Measurements from ENCODE around the gene DUOXA2. TPM values are rescaled to one million over a fixed set of nuclear protein-coding genes. Genes with fewer than 3 reads are reported as not detected.
"Not testable (repeated sequence)": the region's sequence is repeated elsewhere in the genome, so short reads cannot be mapped to it uniquely, and the experiment has no call there.

DUOXA2 gene
- total RNA-seq, 1 donor from 2014 or later, result not detected

DNA sequence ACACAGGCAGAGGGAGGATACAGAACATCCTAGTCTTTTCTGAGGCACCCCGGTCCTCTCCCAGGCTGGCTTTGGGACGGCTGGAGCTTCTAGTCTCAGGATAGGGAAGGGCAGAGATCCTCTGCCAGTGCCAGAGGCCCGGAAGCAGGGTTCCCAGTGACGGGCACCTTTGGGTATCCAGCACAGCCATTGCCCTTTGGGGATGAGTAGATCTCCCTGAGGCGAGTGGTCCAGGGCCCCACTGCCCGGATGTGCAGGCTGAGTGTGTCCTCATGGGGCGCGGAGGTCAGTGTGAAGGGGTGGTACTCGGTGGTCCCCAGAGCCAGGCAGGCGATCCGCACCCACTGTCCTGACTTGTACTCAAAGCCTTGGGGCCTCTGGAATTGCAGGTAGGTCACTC lies 18.5 kb upstream of the DUOXA2 start:
- no peak for DNase-seq (ENCODE audit: low read depth, low spot score)

DNA sequence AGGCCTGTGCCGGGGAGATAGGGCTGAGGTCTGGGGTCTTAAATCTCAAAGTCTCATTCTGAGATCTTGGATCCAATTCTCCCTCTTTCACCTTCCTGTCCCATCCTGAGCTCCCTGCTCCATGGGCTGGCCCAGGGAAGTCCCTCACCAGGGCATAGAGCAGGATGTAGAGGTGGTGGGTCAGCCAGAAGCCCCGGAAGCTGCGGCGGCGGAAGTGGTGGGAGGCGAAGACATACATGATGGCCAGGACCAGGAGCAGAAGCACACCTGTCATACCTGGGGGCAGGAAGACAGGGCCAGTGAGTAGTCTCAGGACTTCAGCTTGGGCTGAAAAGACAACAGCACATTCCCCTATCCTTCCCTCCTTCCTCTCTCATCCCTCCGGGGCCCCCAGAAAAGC lies 16.7 kb upstream of the DUOXA2 start:
- no peak for DNase-seq (ENCODE audit: low read depth, low spot score)

DNA sequence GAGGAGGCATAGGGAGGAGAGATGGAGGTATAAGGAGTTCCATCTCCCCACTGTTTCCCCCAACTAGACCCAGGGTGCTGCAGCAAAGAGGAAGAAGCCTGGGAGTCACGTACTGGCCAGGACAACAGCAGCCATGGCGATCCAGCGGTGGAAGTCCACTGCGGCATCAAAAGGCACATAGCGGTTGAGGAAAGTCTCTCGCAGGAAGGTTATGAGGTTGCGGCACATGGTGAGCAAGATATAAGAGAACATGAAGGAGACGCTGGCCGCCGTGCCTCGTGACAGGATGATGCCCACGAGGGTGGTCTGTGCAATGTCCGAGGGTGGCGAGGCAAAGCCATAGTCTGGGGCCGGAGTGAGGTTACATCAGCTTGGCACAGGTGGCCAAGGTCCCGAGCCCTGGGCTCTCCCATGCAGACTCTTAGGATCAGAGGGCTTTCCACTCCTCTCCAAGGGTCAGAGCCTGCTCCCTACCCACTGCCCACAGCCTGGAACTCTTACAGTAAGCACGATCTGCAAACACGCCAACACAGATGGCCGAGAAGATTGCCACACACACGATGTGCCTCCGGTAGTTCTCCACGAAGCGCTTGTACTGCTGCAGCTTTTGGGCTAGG lies 14.5 kb upstream of the DUOXA2 start:
- no peak for DNase-seq (ENCODE audit: low read depth, low spot score)

DNA sequence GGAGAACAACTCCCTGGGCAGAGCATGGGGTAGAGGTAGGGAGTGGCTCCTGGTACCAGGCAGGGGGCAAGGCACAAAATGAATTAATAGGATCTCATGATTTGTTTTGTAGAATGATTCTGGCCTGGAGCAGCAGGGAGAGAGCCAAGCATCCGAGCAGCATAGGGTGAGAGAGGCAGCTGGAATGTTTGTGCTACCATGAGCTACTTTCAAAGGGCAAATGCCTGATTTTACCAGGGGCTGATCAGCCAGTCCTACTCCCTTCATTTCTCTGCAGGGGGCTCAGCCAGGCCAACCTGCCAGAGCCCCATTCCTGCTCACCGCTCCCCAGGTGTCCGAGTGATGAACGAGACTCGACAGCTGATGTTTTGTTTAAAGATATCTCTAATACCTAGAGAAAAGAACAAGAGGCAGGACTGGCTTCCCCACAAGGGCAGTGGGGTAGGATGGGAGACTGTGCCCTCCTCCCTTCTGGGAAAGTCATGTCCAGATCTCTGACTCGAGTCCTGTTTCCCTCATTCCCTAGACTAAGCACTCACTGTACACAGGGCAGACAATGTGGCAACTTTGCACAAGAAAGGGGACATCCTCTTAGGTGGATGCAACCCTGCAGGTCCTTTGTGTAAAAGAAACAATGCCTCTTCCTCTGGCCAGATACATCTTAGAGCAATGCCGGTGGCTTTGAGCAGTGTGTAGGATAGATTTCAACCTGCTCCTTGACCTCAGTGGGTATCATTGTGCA lies 13.1 kb upstream of the DUOXA2 start:
- no peak for DNase-seq (ENCODE audit: low read depth, low spot score)

DNA sequence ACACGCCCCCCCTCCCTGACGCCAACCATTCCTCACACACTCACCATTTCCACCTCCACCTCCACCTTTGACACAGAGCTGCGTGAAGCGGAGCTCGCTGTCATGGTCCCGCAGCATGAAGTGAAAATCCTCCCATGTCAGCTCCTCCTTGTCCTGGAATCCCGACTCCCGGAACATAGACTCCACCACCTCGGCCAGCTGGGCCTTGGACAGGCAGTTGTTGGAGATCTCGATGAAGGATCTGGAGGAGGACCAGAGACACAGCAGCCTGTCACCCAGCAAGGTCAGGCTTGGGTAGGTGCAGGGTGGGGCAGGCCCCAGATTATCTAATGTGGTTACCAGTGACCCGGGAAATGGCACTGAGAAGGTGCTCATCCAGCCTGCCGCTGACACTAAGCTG lies 12.4 kb upstream of the DUOXA2 start:
- DNase-seq (ENCODE audit: low read depth, low spot score), result no peak

DNA sequence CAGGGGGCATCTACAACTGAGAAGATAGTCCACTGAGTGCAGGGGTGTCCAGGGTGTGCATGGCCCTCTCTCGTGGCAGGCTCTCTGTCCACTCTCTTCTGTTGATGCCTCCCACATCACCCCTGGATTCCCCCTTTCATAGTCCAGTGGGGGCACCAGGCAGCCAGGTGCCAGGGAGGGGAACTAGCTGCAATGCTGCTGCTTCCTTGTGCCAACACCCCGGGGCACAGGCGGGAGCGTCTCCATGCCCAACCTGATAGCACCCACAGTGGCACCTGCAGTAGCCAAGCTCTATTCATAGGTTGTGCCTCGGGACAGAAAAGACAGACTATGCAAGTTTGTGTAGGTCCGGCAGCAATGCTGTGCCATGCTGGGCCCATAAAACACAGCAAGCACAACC lies 11.9 kb upstream of the DUOXA2 start:
- DNase-seq (ENCODE audit: low read depth, low spot score), result no peak

DNA sequence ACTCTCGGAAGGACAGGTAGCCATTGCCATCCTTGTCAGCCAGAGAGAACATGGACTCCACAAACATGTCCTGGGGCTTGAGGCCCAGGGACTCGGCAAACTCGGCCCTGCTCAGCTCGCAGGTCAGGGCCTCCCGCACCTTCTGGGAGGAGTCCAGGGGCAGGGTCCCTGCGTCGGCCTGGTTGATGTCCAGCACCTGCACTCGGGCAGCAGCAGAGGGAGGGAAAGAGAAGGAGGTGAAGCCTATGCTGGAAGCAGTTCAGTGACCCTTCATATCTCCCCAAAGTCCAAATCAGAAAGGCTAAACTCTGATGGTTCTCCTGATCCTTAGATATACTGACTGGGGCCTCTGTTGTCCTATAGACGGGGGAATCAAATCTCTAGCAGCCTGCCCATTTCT lies 10.0 kb upstream of the DUOXA2 start:
- not testable (repeated sequence) for DNase-seq (ENCODE audit: low read depth, low spot score)

DNA sequence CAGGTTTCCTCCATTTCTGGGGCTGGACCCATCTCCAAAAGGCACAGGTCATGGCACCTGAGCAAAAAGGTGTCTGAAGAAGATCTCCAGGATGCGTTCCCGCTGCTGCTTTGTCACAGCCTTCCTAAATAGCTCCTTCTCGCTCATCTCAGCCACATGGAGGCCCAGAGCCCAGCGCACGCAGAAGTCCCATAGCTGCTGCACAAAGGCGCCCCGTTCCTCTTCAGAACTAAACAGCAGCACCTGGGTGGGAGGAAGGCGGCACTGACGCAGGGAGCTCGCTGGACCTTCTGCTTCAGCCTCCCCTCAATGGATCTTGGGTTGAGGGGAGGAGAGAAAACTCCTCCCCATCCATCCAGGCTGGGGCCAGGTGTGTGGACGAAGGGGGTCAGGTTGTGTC lies 8.5 kb upstream of the DUOXA2 start:
- no peak for DNase-seq (ENCODE audit: low read depth, low spot score)

DNA sequence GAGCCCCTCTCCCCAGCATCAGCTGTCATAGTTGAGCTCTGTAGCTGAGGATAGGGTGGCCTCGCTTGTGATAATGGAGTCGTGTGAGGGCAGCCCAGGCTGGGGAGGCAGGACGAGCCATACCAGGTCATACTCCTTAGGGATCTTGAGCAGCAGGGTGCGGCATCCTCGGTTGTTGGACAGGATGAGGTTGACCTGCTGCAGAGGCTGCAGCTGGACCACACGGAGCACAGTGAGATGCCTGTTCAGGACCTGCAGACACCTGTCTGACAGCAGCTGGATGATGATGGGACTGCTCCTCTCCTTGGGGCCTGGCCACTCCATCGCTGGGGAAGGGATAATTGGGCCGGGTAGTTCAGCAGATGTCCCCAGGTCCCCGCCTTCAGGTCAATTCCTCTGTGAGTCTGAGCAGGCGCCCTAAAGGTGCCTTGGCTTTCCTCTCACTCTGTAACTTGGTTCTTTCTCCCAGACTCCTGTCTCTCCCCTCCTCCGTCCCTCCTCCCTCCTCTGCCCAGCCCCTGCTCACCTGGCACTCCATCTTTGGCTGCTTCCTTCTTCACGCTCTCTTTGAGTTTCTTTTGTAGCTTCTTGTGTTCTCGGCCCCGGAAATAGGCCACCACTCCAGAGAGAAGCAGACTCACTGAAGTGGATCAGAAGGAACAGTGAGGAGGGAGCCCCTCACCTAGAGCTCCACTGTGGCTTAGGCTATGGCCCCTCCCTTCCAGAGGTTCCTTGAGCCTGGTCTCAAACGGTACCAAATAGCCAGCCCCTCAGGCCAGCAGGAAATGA lies 7.9 kb upstream of the DUOXA2 start:
- no peak for DNase-seq (ENCODE audit: low read depth, low spot score)

DNA sequence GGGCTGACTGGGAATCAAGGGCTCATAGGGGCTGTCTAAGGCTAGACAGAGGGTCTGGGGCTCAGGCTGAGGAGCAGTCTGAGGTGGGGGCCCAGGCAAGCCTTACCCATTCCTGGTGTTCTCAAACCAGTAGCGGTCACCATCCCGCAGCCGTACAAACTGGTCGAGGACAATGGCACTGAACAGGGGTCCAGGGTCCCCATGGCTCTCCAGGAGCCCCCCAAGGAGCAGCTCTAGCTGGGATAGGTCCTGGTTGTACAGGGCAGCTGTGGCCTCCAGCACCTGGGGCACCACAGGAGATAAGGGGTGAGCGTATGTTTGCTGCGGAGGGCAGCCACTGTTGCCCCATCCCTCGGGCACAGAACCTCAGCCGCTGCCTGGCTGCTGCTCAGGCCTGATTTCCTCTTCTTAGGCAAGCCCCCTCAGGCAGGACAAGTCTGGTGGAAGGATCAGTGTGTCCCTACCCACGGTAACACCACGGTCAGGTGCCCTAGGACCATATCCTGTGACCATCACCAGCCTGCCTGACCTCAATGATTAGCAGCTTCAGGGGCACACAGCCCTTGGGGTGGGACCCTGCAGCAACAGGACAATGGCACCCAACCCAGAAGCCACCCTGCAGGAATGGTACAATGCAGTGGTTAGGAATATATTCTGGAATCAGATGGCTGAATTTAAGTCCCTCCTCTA lies 6.0 kb upstream of the DUOXA2 start:
- DNase-seq (ENCODE audit: low read depth, low spot score), result no peak

DNA sequence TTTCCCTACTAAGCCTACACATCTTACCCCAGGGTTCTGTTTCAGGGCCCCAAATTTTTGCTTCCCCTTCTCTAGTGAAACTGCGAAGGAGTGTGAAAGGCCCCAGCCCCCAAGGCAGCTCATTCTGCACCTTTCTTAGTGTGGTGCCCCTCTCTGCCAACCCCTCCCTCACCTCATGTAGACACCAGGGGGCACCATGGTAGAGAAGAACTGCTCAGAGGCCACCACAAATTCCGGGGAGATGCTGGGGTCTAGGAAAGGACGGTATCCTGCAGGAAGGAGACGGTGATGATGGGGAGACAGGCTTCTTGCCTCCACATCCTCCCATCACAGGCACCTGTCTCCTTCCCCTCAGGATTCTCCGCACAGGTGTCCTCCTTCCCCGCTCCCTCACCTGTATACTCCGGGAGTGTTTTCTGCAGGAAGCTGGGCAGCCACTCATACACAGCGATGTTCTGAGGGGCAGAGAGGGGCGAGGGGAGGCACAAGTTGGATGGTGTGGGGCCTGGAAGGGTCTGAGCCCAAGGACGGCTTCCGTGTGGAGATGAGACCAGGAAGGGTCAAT lies 3.8 kb upstream of the DUOXA2 start:
- no peak for DNase-seq (ENCODE audit: low read depth, low spot score)

DNA sequence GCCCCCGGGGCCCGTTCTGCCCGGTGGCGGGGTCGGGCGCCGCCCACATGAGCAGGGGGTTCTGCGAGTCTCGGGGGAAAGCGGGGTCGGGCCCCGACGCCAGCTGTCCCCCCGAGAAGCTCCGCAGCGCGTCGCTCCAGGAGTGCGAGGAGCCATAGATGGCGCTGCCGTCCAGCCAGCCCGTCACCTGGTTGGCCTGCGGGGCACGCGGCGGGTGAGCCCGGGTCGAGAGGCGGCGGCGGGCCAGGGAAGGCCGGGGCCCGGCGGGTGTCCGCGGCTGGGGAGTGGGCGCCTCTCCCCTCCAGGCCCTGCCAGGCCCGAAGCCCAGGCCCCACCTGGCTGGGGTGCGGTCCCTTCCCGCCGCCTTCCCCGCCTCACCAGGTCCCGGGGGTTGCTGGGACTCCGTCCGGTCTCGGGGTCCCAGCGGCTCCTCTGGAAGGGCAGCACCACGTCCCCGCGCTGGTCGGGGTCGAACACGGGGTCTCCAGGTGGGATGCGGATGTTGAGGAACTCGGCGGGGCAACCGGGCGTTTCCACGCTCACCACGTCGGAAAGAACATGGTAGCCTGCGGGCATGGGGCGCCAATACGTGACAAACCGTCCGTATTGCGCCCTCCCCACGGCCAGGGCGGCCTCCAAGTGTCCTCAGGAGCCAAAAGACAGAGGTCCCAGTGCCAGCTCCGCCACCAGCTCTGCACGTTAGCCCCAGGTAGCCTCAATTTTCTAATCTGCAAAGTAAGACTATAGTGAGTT lies 2.6 kb upstream of the DUOXA2 start:
- DNase-seq (ENCODE audit: low read depth, low spot score), result no peak

DNA sequence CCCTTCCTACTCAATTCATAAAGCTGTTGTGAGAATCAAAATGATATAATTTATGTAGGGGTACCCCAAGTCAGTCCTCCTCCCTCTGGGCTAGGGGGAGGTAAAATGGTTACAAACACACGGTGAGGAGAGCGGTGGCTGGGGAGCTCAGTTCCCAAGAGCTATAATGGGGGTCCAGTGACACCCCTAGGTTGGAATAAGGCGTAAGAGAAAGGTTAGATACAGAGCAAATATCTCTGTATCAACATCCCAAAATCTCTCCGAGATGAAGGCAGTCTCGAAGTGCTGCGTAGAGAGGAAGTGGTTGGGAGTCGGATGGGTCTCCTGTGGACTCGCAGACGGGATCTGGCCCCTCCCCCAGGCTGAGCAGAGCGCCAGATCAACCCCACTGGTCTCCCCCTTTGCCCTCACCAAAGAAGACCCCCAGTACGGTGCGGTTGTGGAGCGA lies 2.0 kb upstream of the DUOXA2 start:
- no peak for DNase-seq (ENCODE audit: low read depth, low spot score)

DNA sequence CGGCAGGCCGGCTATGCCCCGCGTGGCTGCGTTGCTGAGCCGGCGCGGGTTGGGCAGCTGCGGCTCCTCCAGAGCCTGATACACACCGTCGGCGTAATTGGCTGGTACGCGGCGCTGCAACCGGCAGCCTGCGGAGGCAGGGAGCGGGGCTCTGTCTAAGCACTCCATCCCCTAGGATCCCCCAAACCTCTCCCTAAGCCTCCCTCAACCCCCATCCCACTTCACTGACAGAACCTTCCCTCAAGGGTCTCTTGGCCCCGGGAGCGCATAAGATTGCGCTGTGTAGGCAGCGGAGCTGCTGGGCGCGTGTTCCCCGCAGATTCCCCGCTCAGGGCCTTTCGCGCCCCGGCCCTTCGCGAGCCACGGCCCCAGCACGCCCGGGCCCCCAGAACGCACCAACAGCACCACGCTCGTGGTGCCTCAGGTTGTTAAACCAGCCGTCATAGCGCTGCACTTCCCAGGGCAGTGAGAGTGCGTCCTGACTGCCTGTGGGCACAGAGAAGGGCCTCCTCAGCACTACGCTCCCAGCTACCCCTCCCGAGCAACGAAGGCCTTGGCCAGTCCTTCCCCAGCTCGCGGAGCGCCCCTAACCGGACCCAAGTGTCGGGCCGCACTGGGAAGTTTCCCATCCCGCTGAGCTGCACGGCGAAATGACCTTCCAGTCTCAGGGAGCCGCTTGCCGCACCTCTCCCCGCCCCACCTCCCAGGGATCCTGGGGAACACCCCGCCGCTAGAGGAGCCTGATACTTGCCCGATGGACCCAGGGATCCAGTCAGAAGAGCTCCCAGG lies 1.3 kb upstream of the DUOXA2 start:
- no peak for DNase-seq (ENCODE audit: low read depth, low spot score)

DNA sequence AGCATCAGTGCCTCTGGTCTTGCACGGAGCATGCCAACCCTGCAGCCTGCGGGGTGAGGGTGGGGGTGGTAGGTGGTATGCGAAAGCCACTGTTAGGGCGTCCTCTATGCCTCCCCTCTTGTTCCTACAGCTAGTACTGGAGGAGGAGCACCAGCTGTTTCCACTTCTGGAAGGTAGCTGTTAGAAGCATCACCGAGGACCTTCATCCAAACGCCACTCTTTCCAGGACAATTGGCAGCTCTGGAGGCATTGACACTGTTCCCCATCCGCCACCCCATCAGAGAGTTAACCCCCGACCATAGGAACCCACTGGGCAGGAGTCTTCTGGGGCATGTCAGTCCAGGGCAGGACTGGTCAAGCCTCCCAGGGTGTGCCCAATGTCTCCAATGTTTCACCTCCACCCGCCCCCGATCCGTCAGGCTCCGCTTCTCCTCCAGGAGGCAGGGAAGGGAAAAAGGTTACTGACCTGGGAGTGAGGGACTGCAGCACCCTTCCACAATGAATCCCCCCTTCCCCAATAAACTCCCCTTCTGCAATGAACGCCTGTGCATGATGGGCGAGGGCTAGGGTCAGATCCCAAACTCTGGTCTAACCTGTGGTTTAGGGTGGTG lies 641 bp upstream of the DUOXA2 start:
- DNase-seq (ENCODE audit: low read depth, low spot score), result no peak

DNA sequence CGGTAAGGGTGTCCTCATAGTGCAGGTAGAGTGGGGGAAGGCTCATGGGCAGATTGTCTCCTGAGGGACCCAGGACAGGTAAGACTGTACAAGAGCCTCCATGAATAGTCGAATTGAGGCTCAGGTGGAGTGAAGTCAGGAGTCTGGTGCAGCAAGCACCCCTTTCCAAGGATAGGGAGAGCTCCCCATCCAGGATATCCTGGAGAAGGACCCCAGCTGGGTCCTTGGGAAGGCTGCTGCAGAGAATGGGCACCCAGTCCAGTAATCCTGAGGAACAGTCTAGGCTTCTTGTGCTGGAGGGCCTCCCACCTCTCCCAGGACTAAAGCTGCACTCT lies 592 bp downstream of the DUOXA2 start:
- DNase-seq (ENCODE audit: low read depth, low spot score), result no peak

DNA sequence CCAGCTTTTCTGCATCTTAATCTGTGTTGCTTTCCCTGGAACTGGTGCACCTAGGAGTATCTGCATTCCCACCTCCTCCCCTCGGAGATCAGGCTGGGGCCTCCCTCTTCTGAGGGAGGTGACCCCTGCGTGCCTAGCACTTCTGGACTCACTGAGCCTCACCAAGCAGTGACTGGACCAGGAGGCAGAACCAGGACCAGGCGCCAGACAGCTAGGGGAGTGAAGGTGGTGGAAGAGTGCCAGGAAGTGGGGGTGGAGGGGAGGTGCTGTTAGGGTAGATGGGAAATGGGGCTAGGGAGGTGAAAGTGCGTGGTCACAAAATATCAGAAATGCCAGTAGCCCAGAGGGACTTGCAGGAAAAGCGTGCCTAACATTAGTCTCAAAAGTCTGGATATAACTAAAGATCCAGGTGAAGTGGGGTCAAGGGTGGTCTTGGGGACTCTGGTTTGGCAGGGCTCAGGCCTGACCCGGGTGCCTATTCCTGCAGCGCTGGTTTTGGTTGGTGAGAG lies 1.2 kb downstream of the DUOXA2 start:
- DNase-seq (ENCODE audit: low read depth, low spot score), result no peak

DNA sequence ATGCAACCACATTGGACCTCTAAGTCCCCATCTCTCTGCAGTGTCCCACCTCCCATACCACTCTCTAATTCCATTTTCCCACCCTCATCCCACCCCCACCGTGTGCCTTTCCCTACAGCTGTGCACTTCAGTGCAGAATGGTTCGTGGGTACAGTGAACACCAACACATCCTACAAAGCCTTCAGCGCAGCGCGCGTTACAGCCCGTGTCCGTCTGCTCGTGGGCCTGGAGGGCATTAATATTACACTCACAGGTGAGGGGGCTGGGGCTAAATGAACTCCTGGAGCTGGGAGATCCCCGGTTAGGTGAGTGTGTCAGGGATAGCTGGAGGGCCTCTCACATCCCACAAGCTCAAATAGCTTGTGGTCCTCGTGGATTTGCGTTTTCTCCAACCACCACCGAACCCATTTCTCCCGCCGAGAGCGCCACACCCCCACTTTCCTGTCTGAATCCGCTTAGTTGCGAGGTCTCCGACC lies 1.9 kb downstream of the DUOXA2 start:
- DNase-seq (ENCODE audit: low read depth, low spot score), result no peak

Measured in pulmonary artery endothelial cell (primary cell).